ENCODE results near the gene GAPT. TPM values are rescaled to one million over a fixed set of nuclear protein-coding genes. Genes with fewer than 3 reads are reported as not detected.
A peak's percentile ranks its signal among the peaks of the same experiment; 100 is the strongest.
"Not testable (repeated sequence)": the region's sequence is repeated elsewhere in the genome, so short reads cannot be mapped to it uniquely, and the experiment has no call there.

Gene GAPT
- total RNA-seq, 1 experiment from 2014 or later: not detected

- no peak for DNase-seq (ENCODE audit: low read depth)
These were observed 12.3 kb downstream of the GAPT start for GRCh38 chr5:58503390-58504046.

GRCh38 chr5:58504766-58505165 lies 13.5 kb downstream of the GAPT start:
- no peak for DNase-seq (ENCODE audit: low read depth)

GRCh38 chr5:58505502-58505901 lies 14.3 kb downstream of the GAPT start:
- DNase-seq (ENCODE audit: low read depth): no peak

- DNase-seq (ENCODE audit: low read depth): no peak
These were observed 14.9 kb downstream of the GAPT start for GRCh38 chr5:58505971-58506640.

- DNase-seq (ENCODE audit: low read depth): no peak
These were observed 16.5 kb downstream of the GAPT start for GRCh38 chr5:58507715-58508114.

- DNase-seq (ENCODE audit: low read depth): no peak
These were observed 26.0 kb downstream of the GAPT start for GRCh38 chr5:58517198-58517597.

GRCh38 chr5:58523956-58524355 lies 32.7 kb downstream of the GAPT start:
- no peak for DNase-seq (ENCODE audit: low read depth)

GRCh38 chr5:58524571-58524970 lies 33.3 kb downstream of the GAPT start:
- no peak for DNase-seq (ENCODE audit: low read depth)

GRCh38 chr5:58530942-58531490 lies 39.8 kb downstream of the GAPT start:
- no peak for DNase-seq (ENCODE audit: low read depth)

- not testable (repeated sequence) for DNase-seq (ENCODE audit: low read depth)
These were observed 50.7 kb downstream of the GAPT start for GRCh38 chr5:58541935-58542334.

GRCh38 chr5:58542709-58543108 lies 51.5 kb downstream of the GAPT start:
- DNase-seq (ENCODE audit: low read depth): no peak

- DNase-seq (ENCODE audit: low read depth): no peak
These were observed 52.5 kb downstream of the GAPT start for GRCh38 chr5:58543723-58544122.

GRCh38 chr5:58544195-58544594 lies 53.0 kb downstream of the GAPT start:
- no peak for DNase-seq (ENCODE audit: low read depth)

- DNase-seq (ENCODE audit: low read depth): no peak
These were observed 53.7 kb downstream of the GAPT start for GRCh38 chr5:58544926-58545325.

- DNase-seq (ENCODE audit: low read depth): peak; percentile 4
These were observed 54.7 kb downstream of the GAPT start for GRCh38 chr5:58545912-58546311.

Other genes starting within 250 kb of the GAPT start
- gene PLK2, start 31.3 kb upstream of the GAPT start, total RNA-seq (2014; rRNA removed; shearing (Covaris generic)): 120 and 137 TPM in 2 replicates
- not detected in 2 replicates for gene RAB3C, start 91.6 kb downstream of the GAPT start, total RNA-seq (2014; rRNA removed; shearing (Covaris generic))